HepG2 (cell line): Measurements from ENCODE around the gene SNAI1. TPM values are rescaled to one million over a fixed set of nuclear protein-coding genes. Genes with fewer than 3 reads are reported as not detected.

Source experiments
- GATAD1 ChIP-seq: IDR thresholded peaks from 2 replicates; pipeline ENCODE4 v1.6.1; 2016; ENCODE audit warnings: missing genetic modification reagents, missing compliant biosample characterization
- NONO ChIP-seq, 2 experiments: fragments of 450-650 bp in 1 of 2; sonication (generic) in 1 of 2; formaldehyde crosslinking in 1 of 2; IDR thresholded peaks in 1 of 2; conservative IDR thresholded peaks in 1 of 2; 2 replicates each; pipeline versions ENCODE4 v1.6.1 to v1.8.0; 2017 to 2022; ENCODE audit warnings: mild to moderate bottlenecking in 1 of 2, missing genetic modification reagents in 1 of 2, moderate library complexity in 1 of 2
- THAP11 ChIP-seq: IDR thresholded peaks from 2 replicates; pipeline ENCODE4 v1.6.1; 2016; ENCODE audit warnings: missing biosample characterization, missing genetic modification reagents
- ZNF382 ChIP-seq: sonication (generic); formaldehyde crosslinking; IDR thresholded peaks from 2 replicates; pipeline ENCODE4 v1.5.0; 2020; ENCODE audit warnings: missing genetic modification reagents, mild to moderate bottlenecking, borderline replicate concordance
- ZNF570 ChIP-seq: sonication (generic); formaldehyde crosslinking; IDR thresholded peaks from 2 replicates; pipeline ENCODE4 v1.4.0; 2020; ENCODE audit warnings: mild to moderate bottlenecking, missing genetic modification reagents, borderline replicate concordance
- ZNF589 ChIP-seq: sonication (generic); formaldehyde crosslinking; conservative IDR thresholded peaks from 2 replicates; pipeline ENCODE4 v1.8.0; 2022; ENCODE audit warnings: mild to moderate bottlenecking, moderate library complexity, missing genetic modification reagents
- polyA plus RNA-seq, 8 experiments: library from polyadenylated mRNA; depleted of rRNA in 3 of 8; stranded (reverse) in 7 of 8; unstranded in 1 of 8; fragments of >200 nt; fragmentation: Illumina TruSeq in 4 of 8; extraction: Trizol in 4 of 8; gene quantifications; 2 replicates each; pipeline versions ENCODE4 v1.2.1 to v1.2.3, GENCODE V29; 2011 to 2016; ENCODE audit warnings: low read depth in 4 of 8, missing spikeins in 1 of 8, mixed read lengths in 1 of 8; ENCODE audit not compliant: insufficient read depth in 1 of 8
- total RNA-seq, 5 experiments: library from RNA; depleted of rRNA; stranded (reverse); fragments of >200 nt; fragmentation: Illumina TruSeq; extraction: Trizol; gene quantifications; 2 replicates each; pipeline ENCODE4 v1.2.3, GENCODE V29; 2016; ENCODE audit warnings: low read depth in 1 of 5
- TF ChIP-seq, protein P1 (sequence below), 2 experiments: IDR thresholded peaks; 2 replicates each; pipeline ENCODE4 v1.6.1; 2011 to 2012; ENCODE audit warnings: low read length in 2 of 2, borderline replicate concordance in 1 of 2, low read depth in 1 of 2, mild to moderate bottlenecking in 1 of 2, moderate library complexity in 1 of 2
- TF ChIP-seq, protein P2 (sequence below): sonication (generic); formaldehyde crosslinking; IDR thresholded peaks from 2 replicates; pipeline ENCODE4 v1.9.0; 2022; ENCODE audit warnings: low read depth, missing genetic modification reagents
- TF ChIP-seq, protein P3 (sequence below): IDR thresholded peaks from 2 replicates; pipeline ENCODE4 v1.6.1; 2018; ENCODE audit warnings: missing genetic modification reagents, mild to moderate bottlenecking, missing compliant biosample characterization
- TF ChIP-seq, protein P4 (sequence below): sonication (generic); formaldehyde crosslinking; IDR thresholded peaks from 2 replicates; pipeline ENCODE4 v1.5.0; 2020; ENCODE audit warnings: mild to moderate bottlenecking, missing genetic modification reagents
- TF ChIP-seq, protein P5 (sequence below): sonication (generic); formaldehyde crosslinking; conservative IDR thresholded peaks from 2 replicates; pipeline ENCODE4 v1.4.0; 2020; ENCODE audit warnings: missing genetic modification reagents
- TF ChIP-seq, protein P6 (sequence below): sonication (generic); formaldehyde crosslinking; IDR thresholded peaks from 2 replicates; pipeline ENCODE4 v1.5.0; 2020; ENCODE audit warnings: missing genetic modification reagents, mild to moderate bottlenecking, borderline replicate concordance
- TF ChIP-seq, protein P7 (sequence below): sonication (generic); formaldehyde crosslinking; IDR thresholded peaks from 2 replicates; pipeline ENCODE4 v1.8.0; 2022; ENCODE audit warnings: mild to moderate bottlenecking, missing genetic modification reagents, moderate library complexity

The SNAI1 gene
- total and polyA plus RNA-seq, 2 of the 13 experiments (the other 11 are each of a cell fraction or from before 2014, with no cell fraction given), result 1.3 to 1.4 TPM

DNA sequence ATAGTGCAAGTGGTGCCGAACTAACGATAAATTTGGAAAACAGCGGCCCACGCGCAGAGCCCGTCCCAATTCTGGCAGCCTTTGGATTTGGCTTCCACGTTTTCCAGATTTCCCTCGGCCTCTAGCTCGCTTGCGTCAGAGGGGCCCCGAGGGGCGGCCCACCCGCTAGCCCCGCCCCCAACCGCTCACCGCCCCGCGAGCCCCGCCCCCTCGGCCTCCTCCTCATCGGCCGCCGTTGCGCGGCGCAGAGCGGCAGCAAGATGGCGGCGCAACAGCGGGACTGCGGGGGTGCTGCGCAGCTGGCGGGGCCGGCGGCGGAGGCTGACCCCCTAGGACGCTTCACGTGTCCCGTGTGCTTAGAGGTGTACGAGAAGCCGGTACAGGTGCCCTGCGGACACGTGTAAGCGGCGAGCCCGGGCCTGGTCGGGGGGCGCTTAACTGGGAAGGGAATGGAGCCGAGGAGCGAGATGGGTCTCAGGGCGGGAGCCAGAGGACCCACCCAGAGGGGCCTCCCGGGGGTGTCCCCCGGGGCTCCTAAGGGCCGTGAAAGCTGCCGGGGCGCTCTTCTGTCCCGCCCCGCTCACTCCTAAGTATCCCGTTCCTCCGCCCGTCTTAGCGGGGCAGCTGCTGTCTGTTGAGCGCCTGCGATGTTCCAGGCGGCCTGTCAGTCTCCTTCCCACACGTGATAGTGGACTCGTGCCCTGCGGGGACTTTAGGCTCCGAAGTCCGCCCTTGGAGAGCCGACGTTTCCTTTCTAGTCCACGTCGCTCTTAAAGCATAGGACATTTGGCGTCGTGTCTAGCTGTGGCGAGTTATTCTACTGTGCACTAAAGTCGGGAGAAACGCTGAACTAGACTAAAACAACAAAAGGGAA, 46.4 kb upstream of the SNAI1 start, which contains the start of gene RNF114 (continued):
- TF ChIP-seq, protein P1, sequence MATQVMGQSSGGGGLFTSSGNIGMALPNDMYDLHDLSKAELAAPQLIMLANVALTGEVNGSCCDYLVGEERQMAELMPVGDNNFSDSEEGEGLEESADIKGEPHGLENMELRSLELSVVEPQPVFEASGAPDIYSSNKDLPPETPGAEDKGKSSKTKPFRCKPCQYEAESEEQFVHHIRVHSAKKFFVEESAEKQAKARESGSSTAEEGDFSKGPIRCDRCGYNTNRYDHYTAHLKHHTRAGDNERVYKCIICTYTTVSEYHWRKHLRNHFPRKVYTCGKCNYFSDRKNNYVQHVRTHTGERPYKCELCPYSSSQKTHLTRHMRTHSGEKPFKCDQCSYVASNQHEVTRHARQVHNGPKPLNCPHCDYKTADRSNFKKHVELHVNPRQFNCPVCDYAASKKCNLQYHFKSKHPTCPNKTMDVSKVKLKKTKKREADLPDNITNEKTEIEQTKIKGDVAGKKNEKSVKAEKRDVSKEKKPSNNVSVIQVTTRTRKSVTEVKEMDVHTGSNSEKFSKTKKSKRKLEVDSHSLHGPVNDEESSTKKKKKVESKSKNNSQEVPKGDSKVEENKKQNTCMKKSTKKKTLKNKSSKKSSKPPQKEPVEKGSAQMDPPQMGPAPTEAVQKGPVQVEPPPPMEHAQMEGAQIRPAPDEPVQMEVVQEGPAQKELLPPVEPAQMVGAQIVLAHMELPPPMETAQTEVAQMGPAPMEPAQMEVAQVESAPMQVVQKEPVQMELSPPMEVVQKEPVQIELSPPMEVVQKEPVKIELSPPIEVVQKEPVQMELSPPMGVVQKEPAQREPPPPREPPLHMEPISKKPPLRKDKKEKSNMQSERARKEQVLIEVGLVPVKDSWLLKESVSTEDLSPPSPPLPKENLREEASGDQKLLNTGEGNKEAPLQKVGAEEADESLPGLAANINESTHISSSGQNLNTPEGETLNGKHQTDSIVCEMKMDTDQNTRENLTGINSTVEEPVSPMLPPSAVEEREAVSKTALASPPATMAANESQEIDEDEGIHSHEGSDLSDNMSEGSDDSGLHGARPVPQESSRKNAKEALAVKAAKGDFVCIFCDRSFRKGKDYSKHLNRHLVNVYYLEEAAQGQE (IDR thresholded peaks at IDR 0.05; ENCODE audit: borderline replicate concordance in 1 of 2, low read depth in 1 of 2, low read length in 2 of 2), result peak in 1 of 2 experiments; percentile 42; a peak in 1 of 4 replicates
- TF ChIP-seq, protein P2, sequence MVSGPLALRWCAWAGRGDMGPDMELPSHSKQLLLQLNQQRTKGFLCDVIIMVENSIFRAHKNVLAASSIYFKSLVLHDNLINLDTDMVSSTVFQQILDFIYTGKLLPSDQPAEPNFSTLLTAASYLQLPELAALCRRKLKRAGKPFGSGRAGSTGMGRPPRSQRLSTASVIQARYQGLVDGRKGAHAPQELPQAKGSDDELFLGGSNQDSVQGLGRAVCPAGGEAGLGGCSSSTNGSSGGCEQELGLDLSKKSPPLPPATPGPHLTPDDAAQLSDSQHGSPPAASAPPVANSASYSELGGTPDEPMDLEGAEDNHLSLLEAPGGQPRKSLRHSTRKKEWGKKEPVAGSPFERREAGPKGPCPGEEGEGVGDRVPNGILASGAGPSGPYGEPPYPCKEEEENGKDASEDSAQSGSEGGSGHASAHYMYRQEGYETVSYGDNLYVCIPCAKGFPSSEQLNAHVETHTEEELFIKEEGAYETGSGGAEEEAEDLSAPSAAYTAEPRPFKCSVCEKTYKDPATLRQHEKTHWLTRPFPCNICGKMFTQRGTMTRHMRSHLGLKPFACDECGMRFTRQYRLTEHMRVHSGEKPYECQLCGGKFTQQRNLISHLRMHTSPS (CRISPR knock-in tag), result no peak
- TF ChIP-seq, protein P3, sequence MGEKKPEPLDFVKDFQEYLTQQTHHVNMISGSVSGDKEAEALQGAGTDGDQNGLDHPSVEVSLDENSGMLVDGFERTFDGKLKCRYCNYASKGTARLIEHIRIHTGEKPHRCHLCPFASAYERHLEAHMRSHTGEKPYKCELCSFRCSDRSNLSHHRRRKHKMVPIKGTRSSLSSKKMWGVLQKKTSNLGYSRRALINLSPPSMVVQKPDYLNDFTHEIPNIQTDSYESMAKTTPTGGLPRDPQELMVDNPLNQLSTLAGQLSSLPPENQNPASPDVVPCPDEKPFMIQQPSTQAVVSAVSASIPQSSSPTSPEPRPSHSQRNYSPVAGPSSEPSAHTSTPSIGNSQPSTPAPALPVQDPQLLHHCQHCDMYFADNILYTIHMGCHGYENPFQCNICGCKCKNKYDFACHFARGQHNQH (CRISPR knock-in tag), result peak; percentile 77
- TF ChIP-seq ZNF589 (peak; percentile 17), NONO (IDR thresholded peaks at IDR 0.05) (no peak), NONO (CRISPR knock-in tag; conservative IDR thresholded peaks at IDR 0.05) (peak; percentile 95), ZNF382 (no peak), GATAD1 (CRISPR knock-in tag) (peak; percentile 91), ZNF570 (CRISPR knock-in tag) (no peak), THAP11 (CRISPR knock-in tag) (peak; percentile 83)
- TF ChIP-seq, protein P4, sequence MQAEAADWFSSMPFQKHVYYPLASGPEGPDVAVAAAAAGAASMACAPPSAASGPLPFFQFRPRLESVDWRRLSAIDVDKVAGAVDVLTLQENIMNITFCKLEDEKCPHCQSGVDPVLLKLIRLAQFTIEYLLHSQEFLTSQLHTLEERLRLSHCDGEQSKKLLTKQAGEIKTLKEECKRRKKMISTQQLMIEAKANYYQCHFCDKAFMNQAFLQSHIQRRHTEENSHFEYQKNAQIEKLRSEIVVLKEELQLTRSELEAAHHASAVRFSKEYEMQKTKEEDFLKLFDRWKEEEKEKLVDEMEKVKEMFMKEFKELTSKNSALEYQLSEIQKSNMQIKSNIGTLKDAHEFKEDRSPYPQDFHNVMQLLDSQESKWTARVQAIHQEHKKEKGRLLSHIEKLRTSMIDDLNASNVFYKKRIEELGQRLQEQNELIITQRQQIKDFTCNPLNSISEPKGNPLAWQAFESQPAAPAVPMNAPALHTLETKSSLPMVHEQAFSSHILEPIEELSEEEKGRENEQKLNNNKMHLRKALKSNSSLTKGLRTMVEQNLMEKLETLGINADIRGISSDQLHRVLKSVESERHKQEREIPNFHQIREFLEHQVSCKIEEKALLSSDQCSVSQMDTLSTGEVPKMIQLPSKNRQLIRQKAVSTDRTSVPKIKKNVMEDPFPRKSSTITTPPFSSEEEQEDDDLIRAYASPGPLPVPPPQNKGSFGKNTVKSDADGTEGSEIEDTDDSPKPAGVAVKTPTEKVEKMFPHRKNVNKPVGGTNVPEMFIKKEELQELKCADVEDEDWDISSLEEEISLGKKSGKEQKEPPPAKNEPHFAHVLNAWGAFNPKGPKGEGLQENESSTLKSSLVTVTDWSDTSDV, result peak; percentile 87
- TF ChIP-seq, protein P5, sequence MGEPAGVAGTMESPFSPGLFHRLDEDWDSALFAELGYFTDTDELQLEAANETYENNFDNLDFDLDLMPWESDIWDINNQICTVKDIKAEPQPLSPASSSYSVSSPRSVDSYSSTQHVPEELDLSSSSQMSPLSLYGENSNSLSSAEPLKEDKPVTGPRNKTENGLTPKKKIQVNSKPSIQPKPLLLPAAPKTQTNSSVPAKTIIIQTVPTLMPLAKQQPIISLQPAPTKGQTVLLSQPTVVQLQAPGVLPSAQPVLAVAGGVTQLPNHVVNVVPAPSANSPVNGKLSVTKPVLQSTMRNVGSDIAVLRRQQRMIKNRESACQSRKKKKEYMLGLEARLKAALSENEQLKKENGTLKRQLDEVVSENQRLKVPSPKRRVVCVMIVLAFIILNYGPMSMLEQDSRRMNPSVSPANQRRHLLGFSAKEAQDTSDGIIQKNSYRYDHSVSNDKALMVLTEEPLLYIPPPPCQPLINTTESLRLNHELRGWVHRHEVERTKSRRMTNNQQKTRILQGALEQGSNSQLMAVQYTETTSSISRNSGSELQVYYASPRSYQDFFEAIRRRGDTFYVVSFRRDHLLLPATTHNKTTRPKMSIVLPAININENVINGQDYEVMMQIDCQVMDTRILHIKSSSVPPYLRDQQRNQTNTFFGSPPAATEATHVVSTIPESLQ (CRISPR knock-in tag), result no peak
- TF ChIP-seq, protein P6, sequence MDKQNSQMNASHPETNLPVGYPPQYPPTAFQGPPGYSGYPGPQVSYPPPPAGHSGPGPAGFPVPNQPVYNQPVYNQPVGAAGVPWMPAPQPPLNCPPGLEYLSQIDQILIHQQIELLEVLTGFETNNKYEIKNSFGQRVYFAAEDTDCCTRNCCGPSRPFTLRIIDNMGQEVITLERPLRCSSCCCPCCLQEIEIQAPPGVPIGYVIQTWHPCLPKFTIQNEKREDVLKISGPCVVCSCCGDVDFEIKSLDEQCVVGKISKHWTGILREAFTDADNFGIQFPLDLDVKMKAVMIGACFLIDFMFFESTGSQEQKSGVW, result no peak
- TF ChIP-seq, protein P7, sequence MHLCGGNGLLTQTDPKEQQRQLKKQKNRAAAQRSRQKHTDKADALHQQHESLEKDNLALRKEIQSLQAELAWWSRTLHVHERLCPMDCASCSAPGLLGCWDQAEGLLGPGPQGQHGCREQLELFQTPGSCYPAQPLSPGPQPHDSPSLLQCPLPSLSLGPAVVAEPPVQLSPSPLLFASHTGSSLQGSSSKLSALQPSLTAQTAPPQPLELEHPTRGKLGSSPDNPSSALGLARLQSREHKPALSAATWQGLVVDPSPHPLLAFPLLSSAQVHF (CRISPR knock-in tag), result peak; percentile 36; the same call in 1 of the 2 replicates
